IPS DF 6.9 (cell line): ENCODE measurements around the gene LRRN3.

ENCODE experiments used
- DNase-seq: peaks from one replicate; pipeline ENCODE4 v3.0.0-alpha.2; 2013; ENCODE audit warnings: low read depth, low spot score
- H3K27ac ChIP-seq: one replicate; pipeline ENCODE4 v1.5.1; 2013; ENCODE audit warnings: low read length, control low read depth
- H3K27me3 ChIP-seq: 2 replicates; pipeline ENCODE4 v1.6.1; 2013; ENCODE audit warnings: mild to moderate bottlenecking, low read length; ENCODE audit not compliant: control insufficient read depth, insufficient read depth
- H3K36me3 ChIP-seq: 2 replicates; pipeline ENCODE4 v1.6.1; 2013; ENCODE audit warnings: low read length; ENCODE audit not compliant: control insufficient read depth, insufficient read depth
- H3K4me1 ChIP-seq: 2 replicates; pipeline ENCODE4 v1.6.1; 2013; ENCODE audit warnings: low read length; ENCODE audit not compliant: control insufficient read depth, insufficient read depth
- H3K4me3 ChIP-seq: 2 replicates; pipeline ENCODE4 v1.5.1; 2013; ENCODE audit warnings: mild to moderate bottlenecking, low read length
- H3K9me3 ChIP-seq: 2 replicates; pipeline ENCODE4 v1.6.1; 2013; ENCODE audit warnings: low read length, inconsistent platforms; ENCODE audit not compliant: control insufficient read depth, insufficient read depth
- WGBS: extraction: QIAGEN DNeasy Blood & Tissue Kit; methylation state at CpG from one replicate; pipeline ENCODE4 v1.1.7; 2013; ENCODE audit warnings: mixed read lengths, missing lambda C conversion rate; ENCODE audit not compliant: insufficient read length, insufficient coverage; 5-methylcytosine and 5-hydroxymethylcytosine counted together

The LRRN3 gene

GRCh38 chr7:111160297-111160696 lies 69.4 kb downstream of the LRRN3 start:
- no peaks in the 10 kb centered on the region for H3K4me1 ChIP-seq
- H3K27ac ChIP-seq: no peak overlapping the region

GRCh38 chr7:111162692-111163091 lies 71.8 kb downstream of the LRRN3 start:
- Histone ChIP-seq H3K4me3 (no peak overlapping the region), H3K27me3 (no peaks in the 10 kb centered on the region), H3K4me1 (no peaks in the 10 kb centered on the region), H3K27ac (no peak overlapping the region), H3K9me3 (no peaks in the 10 kb centered on the region), H3K36me3 (no peaks in the 10 kb centered on the region)
- no CpG with 5 or more reads among the region's 3 CpGs for WGBS
- no peak for DNase-seq

More at GRCh38 chr7:111160297-111160696, 69.4 kb downstream of the LRRN3 start:
- H3K4me3 ChIP-seq: no peak overlapping the region
- DNase-seq: no peak
- H3K36me3 ChIP-seq: no peaks in the 10 kb centered on the region
- no peaks in the 10 kb centered on the region for H3K9me3 ChIP-seq
- no peaks in the 10 kb centered on the region for H3K27me3 ChIP-seq

GRCh38 chr7:111164442-111164841 lies 73.5 kb downstream of the LRRN3 start:
- H3K4me1 ChIP-seq: no peaks in the 10 kb centered on the region
- DNase-seq: no peak
- H3K4me3 ChIP-seq: no peak overlapping the region
- H3K27ac ChIP-seq: no peak overlapping the region
- H3K36me3 ChIP-seq: no peaks in the 10 kb centered on the region
- WGBS: no CpG with 5 or more reads among the region's 1 CpG
- no peaks in the 10 kb centered on the region for H3K9me3 ChIP-seq
- H3K27me3 ChIP-seq: no peaks in the 10 kb centered on the region

GRCh38 chr7:111168182-111168581 lies 77.3 kb downstream of the LRRN3 start:
- no peak for DNase-seq
- no peak overlapping the region for H3K4me3 ChIP-seq
- H3K27me3 ChIP-seq: no peaks in the 10 kb centered on the region
- H3K9me3 ChIP-seq: no peaks in the 10 kb centered on the region
- no peaks in the 10 kb centered on the region for H3K36me3 ChIP-seq
- no peak overlapping the region for H3K27ac ChIP-seq
- no peaks in the 10 kb centered on the region for H3K4me1 ChIP-seq
- no CpG with 5 or more reads among the region's 2 CpGs for WGBS

- no peaks in the 10 kb centered on the region for H3K27me3 ChIP-seq
- DNase-seq: no peak
- H3K4me3 ChIP-seq: no peak overlapping the region
- no peaks in the 10 kb centered on the region for H3K9me3 ChIP-seq
- no CpG with 5 or more reads among the region's 2 CpGs for WGBS
- H3K4me1 ChIP-seq: no peaks in the 10 kb centered on the region
- H3K27ac ChIP-seq: no peak overlapping the region
- H3K36me3 ChIP-seq: no peaks in the 10 kb centered on the region
Measured at GRCh38 chr7:111172564-111173257, 81.8 kb downstream of the LRRN3 start.

- no peaks in the 10 kb centered on the region for H3K27me3 ChIP-seq
- no peak overlapping the region for H3K4me3 ChIP-seq
- no peaks in the 10 kb centered on the region for H3K4me1 ChIP-seq
- H3K27ac ChIP-seq: no peak overlapping the region
- whole genome bisulfite sequencing: no CpG with 5 or more reads among the region's 2 CpGs
- H3K9me3 ChIP-seq: no peaks in the 10 kb centered on the region
- no peaks in the 10 kb centered on the region for H3K36me3 ChIP-seq
- no peak for DNase-seq
Measured at GRCh38 chr7:111173528-111173927, 82.6 kb downstream of the LRRN3 start.

GRCh38 chr7:111173990-111174389 lies 83.1 kb downstream of the LRRN3 start:
- H3K4me3 ChIP-seq: no peak overlapping the region
- H3K27ac ChIP-seq: no peak overlapping the region
- H3K4me1 ChIP-seq: no peaks in the 10 kb centered on the region
- DNase-seq: no peak
- no CpG with 5 or more reads among the region's 2 CpGs for WGBS
- H3K9me3 ChIP-seq: no peaks in the 10 kb centered on the region
- H3K27me3 ChIP-seq: no peaks in the 10 kb centered on the region
- H3K36me3 ChIP-seq: no peaks in the 10 kb centered on the region

GRCh38 chr7:111174510-111174909 lies 83.6 kb downstream of the LRRN3 start:
- H3K4me3 ChIP-seq: no peak overlapping the region
- no peaks in the 10 kb centered on the region for H3K9me3 ChIP-seq
- H3K36me3 ChIP-seq: no peaks in the 10 kb centered on the region
- no peaks in the 10 kb centered on the region for H3K4me1 ChIP-seq
- no peaks in the 10 kb centered on the region for H3K27me3 ChIP-seq
- DNase-seq: no peak
- H3K27ac ChIP-seq: no peak overlapping the region
- WGBS: no CpG with 5 or more reads among the region's 3 CpGs
